HG03159 (cell line): ENCODE data around the gene OBSCN.

Source experiments
- ATAC-seq: cut with Tn5 transposase; IDR thresholded peaks from one replicate; pipeline ENCODE4 v1.9.1; 2021; ENCODE audit warnings: mild to moderate bottlenecking, moderate library complexity; ENCODE audit not compliant: unreplicated experiment

OBSCN gene

DNA sequence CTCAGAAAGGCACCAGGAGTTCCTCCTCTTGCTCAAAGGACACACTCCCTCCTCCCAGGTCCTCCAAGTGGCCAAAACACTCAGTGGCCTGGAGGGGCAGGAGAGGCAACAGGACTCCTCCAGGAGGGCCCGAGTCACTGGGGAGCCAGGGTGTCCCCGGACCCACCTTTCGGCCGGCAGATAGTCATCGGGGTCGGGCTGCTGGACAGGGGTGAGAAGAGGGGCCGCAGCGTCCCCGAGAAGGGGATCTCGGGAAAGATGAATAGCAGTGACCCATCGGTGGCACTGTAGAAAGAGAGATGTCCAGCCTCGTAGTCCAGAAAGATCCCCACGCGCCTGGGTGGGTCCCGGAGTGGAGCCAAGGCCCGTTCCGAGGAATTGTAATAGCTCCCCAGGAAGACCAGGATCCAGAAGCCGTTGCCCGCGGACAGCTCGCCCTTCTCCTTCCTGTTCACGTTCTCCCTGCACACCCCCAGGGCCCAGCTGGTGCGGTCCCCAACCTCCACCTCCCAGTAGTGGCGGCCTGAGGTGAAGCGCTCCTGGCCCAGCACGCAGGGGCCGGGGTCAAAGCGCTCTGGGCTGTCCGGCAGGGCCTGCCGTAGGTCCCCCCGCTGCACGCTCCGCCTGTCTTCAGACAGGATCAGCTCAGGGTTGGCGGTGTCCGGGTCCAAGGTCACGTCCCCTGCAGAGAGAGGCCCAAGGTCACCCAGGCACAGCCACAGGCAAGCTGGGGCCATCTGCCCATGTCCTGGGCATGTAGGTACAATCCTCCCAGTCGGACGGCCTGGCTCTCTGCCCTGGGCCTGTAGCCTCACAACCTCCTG, 186.9 kb downstream of the OBSCN start:
- ATAC-seq = no peak

DNA sequence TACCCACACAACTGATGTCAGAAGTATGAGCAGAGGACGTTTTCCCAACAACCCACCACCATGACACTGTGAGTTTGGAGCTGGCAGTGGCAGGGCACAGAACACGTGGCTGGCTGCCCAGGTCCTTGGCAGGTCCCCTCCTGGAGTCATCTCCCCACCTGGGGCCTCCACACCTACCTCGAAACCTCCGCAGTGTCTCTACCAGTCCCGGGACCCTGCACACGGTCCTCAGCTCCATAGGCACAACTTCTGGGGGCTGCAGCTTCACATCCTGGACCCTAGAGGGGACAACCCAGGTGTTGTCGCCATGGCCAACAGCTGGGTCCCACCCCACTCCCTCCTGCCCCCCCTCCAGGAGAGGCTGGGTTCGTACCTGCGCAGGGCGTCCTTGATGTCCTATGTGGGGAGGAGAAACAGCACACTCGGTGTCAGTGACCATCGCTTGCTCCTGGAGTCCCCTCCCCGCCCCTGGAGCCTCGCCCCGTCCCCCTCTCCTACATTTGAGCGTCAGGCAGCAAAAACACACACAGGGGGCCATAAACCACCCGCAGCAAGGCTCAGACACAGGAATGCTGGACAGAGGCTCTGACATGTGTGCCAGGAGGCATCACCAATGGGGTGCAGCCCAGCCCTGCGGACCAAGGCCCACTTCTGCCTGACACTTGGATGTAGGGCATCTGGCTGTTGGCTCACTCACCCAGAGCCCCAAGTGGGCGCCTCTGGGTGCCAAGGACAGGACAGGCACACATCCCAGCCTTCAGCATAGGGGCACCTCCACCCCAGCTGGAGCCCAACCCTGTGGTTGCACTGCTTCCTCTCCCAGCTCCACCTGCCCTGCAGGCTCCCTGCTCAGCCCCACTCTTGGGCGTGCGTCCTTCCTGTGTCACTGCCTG, 189.2 kb downstream of the OBSCN start:
- ATAC-seq = no peak

DNA sequence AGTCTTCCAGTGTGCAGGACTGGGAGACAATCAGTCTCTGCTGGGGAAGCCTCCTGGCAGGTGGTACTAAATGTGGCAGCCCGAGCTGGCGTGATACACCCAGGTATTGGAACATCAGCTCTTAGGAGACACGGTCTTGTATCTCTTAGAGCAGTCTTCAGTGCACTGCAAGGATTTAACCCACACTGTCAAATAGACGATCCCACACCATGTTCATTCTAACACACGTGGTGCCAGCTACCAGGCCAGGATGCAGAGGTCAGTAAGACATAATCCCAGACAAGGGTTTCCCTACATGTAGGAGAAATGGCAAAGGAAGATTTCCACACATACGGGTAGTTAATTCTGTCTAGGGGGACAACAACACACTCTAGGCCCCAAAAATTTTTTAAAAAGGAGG, 190.1 kb downstream of the OBSCN start:
- no peak for ATAC-seq

DNA sequence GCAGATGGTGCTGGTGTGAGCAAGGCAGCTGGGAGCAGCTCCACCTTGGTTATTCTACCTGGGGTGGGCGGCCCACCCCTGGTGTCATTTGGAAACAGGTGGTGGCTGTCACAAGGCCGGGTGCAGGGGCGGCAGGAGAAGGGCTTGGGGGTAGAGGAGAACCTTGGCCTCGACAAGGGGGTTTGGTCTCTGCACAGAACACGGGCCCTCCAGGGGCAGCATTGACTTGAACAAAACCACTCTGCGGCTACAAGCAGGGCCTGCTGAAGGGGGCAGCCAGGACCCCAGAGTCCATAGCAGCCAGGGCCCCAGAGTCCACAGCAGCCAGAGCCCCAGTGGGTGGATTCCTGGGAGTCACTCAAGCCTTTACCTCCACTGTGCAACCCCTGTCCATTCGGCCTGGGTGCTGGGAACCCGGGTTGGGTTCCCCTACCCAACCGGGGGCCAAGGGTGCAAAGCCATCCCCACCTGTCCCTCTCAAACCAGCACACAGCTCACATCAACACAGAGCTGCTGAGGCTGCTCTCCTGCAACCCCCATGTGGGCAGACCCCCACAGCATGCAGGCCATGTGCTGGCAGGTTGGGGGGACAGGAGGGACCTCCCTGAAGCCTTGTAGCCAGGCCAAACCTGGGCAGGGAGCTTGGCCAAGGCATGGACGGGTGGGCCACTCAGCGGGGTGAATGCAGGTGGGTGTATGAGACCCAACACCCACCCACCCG, 191.1 kb downstream of the OBSCN start:
- ATAC-seq = no peak

DNA sequence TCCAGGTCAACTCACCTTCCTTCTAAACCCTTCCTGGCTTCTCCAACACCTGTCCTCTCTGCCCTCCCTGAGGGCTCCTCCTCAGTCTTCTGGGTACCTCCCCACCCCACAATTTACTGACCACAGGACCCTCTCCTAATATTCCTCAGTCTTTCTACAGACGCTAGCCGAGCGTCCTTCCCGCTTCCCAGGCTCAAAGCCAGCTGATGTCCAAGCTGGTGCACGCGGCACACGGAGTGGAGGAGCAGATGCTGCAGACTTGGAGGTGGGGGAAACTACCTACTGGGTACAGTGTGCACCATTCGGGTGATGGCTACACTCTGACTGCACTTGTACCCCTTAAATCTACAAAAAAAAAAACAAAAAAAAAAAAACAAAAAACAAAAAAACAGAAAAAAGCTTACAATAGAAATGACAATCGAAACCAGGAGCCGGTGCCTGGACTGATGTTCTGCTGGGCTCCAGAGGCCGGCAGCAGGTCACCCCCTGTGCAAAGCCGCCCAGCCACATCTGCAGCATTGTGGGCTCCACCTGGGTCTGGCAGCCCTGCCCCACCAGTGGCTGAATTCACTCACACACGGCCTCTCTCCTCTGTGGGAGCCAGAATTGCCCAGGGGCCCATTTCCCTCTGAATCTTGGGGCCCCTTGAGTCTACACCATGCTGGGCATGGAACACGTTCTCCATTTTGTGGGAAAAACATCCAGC, 191.8 kb downstream of the OBSCN start:
- ATAC-seq = no peak

DNA sequence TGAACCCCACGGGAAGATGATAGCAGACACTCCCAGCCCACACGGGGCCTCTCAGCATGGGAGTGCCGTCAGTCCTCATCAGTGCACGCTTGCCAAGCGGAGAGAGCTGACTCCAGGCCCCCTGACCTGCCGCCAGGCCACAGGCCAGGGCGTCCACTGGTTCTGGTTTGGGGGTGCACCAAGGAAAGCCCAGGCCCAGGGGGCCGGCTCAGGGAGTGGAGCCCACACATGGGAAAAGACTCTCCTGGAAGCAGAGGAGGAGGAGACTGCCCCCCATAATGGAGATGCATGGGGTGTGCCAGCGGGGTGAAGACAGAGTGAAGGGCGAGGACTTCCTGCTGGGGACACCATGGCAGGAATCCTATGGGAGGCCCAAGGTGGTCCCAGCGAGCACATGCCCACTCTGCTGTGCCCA, 192.4 kb downstream of the OBSCN start:
- no peak for ATAC-seq

- ATAC-seq = no peak
Measured at GRCh38 chr1:228400692-228401454, 193.0 kb downstream of the OBSCN start.

GRCh38 chr1:228401782-228402640, 194.2 kb downstream of the OBSCN start:
- no peak for ATAC-seq

DNA sequence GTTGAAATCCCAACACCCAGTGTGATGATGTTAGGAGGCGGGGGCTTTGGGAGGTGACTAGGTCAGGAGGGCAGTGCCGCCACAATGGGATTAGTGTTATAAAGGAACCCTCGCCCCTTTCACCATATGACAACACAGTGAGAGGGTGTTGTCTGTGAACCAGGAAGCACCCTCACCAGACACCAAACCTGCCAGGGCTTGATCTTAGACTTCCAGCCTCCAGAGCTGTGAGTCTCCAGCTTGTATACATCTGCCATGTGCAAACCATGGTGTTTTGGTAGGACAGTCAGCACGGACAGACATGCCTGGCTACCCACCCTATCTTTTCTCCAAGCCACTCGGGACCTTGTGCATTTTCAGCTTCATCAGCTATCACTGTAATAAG, 194.8 kb downstream of the OBSCN start:
- ATAC-seq = no peak

DNA sequence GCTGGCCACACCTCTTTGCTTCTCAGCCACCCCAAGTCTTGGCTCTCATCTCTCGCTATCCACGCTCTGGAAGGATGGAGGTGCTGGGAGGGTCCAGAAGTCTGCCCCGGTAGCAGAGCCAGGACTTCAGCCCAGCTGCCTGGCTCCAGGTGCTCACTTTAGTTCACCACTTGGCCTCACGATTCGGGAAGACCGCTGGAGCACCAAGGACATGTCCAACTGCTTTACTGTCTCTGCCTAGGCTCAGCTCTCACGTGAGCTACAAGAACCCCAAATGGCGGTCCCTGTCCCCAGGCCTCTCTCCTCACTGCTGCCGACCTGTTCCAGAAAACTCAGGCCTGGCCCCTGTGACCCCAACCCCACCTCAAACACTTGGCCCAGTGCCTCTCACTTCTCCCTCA, 195.4 kb downstream of the OBSCN start:
- ATAC-seq = no peak

DNA sequence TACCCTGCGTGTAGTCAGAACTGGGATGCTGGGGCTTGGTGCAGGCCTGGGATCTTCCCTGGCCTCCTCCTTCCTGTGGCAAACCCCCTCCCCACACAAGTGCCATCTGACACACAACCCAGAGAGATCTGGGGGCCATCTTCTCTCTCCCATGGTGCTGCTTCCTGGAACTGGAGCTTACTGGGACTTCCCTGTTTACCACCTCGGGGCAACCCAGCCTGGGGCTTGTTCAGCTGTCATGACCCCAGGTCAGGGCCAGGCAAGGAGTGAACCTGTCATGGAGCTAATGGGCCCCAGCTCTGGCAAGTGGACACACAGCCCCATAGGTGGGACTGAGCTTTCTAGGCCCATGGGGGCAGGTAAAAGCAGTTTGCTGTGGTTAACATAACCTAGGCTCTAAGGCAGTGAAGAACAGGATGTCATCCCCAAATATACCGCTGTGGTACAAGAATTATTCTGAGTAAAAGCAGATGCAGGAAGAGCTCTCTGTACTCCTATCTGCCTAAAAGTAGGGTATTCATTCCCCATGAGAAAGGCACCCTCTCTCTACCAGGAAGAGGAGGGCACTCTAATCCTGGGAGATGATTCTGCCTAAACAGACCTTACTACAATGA, 196.4 kb downstream of the OBSCN start:
- no peak for ATAC-seq

GRCh38 chr1:228405200-228405978, 197.5 kb downstream of the OBSCN start:
- no peak for ATAC-seq

GRCh38 chr1:228405979-228406228, 198.1 kb downstream of the OBSCN start:
- ATAC-seq = no peak

DNA sequence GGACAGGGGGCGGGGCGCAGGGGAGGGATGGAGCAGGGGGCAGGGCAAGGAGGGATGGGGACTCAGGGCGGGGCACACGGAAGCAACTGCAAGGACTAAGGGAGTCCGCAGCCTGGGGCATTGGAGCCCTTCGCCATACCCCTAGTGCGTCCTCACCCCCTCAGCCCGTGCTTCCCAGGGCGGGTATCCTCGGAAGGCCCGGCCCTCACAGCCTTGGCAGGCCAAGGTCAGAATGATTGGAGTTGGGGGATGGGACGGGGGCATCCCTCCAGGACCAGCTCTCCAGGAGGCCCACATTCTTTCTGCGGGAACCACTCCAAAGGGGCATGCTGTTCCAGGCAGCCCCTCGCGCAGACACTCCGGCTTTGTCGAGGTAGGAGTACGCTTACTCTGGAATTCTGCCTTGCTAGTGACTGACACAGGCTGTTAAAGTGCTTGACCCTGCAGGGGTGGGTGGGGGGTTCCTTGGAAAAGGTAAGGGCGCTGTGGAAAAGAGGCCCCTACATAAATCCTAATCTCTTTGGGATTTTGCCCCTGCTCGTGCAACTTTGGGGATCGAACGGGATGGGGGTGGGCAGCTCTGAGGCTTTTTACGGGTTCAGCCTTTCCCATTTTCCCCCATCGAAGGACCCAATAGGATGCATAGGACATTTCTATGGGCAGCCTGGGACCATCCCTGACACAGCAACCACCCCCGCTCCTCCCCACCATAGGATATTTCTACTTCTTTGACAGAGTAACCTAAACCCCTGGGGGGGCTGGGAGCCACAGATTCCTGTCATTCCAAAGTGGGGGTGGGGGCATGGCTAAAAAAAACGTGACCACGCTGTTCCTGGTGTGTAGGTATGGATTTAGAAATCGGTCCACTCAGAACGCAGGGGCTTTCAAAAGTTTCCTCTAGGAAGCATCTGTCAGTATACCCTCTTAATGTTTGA, 199.5 kb downstream of the OBSCN start:
- ATAC-seq = peak; percentile 37

- no peak for ATAC-seq
Measured at GRCh38 chr1:228408041-228408868, 200.4 kb downstream of the OBSCN start.
